Measurements from ENCODE around the gene PARP15.
"Not testable (repeated sequence)": the region's sequence is repeated elsewhere in the genome, so short reads cannot be mapped to it uniquely, and the experiment has no call there.

PARP15 gene

DNA sequence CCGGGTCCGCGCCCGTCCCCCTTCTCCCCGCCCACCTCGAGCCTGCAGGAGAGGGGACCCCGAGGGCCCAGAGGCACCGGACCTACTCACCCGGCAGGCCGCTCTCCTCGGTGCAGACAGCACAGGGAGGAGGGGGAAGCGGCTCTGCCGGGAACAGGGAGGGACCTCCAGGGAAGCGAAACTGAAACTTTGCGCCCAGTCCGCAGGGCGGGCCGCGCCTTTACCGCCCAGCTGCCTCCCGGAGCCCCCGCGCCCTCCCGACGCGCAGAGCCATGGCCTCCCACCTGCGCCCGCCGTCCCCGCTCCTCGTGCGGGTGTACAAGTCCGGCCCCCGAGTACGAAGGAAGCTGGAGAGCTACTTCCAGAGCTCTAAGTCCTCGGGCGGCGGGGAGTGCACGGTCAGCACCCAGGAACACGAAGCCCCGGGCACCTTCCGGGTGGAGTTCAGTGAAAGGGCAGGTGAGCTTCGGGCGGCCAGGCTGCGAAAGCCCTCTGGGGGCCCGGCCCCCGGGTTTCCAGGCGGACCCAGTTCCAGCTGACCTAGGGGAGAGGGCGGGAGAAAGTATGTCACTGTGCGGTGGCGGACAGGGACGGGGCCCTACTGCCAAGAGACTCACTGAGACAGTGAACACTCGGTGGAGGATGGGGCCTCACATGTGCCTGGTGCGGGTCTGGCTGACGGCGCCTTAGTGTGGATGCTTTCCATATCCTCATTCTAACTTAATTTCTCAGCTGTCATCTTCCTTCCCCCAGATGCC, 13.1 kb upstream of the PARP15 start, which contains the start of the genes DTX3L and PARP9:
TSS of gene DTX3L (plus strand) at position 184 of the 758 bp plus-strand sequence. CDS start at position 273, 89 bp downstream.
TSS of gene PARP9 (minus strand) at position 146 of the 758 bp plus-strand sequence. CDS start 4,680 bp downstream, outside the sequence.
- TF ChIP-seq, protein P1, sequence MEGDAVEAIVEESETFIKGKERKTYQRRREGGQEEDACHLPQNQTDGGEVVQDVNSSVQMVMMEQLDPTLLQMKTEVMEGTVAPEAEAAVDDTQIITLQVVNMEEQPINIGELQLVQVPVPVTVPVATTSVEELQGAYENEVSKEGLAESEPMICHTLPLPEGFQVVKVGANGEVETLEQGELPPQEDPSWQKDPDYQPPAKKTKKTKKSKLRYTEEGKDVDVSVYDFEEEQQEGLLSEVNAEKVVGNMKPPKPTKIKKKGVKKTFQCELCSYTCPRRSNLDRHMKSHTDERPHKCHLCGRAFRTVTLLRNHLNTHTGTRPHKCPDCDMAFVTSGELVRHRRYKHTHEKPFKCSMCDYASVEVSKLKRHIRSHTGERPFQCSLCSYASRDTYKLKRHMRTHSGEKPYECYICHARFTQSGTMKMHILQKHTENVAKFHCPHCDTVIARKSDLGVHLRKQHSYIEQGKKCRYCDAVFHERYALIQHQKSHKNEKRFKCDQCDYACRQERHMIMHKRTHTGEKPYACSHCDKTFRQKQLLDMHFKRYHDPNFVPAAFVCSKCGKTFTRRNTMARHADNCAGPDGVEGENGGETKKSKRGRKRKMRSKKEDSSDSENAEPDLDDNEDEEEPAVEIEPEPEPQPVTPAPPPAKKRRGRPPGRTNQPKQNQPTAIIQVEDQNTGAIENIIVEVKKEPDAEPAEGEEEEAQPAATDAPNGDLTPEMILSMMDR (IDR thresholded peaks at IDR 0.05; ENCODE audit: low read depth, low read length): no peak
- peak; percentile 81 for DNase-seq (ENCODE audit: low read depth in 2 of 2)
- H3K4me3 ChIP-seq (replicated peaks in 1 of 2; ENCODE audit: low read depth in 2 of 2, low read length in 2 of 2): peak within 1 kb of the TSS; percentile 69 to 88

DNA sequence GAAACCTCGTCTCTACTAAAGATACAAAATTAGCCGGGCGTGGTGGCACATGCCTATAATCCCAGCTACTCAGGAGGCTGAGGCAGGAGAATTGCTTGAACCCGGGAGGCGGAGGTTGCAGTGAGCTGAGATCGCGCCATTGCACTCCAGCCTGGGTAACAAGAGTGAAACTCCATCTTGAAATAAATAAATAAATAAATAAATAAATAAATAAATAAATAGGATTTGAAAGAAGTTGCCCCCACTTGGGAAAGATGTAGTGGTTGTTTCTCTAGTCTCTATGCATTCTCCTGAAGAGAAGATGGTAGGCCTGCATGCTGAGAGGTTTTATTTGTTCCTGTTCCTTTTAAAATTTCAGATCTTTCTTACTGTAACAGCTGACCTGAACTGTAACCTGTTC, 9.3 kb upstream of the PARP15 start:
- H3K4me3 ChIP-seq (replicated peaks in 1 of 2; ENCODE audit: low read depth in 2 of 2, low read length in 2 of 2); DNase-seq (ENCODE audit: low read depth in 2 of 2): not testable (repeated sequence)

DNA sequence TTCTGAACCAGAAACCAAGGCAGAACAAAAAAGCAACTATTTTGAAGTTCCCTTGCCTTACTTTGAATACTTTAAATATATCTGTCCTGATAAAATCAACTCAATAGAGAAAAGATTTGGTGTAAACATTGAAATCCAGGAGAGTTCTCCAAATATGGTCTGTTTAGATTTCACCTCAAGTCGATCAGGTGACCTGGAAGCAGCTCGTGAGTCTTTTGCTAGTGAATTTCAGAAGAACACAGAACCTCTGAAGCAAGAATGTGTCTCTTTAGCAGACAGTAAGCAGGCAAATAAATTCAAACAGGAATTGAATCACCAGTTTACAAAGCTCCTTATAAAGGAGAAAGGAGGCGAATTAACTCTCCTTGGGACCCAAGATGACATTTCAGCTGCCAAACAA, 8.7 kb upstream of the PARP15 start:
- DNase-seq (ENCODE audit: low read depth in 2 of 2): no peak
- H3K4me3 ChIP-seq (replicated peaks in 1 of 2; ENCODE audit: low read depth in 2 of 2, low read length in 2 of 2): no peak overlapping the region
- TF ChIP-seq, protein P1 (IDR thresholded peaks at IDR 0.05; ENCODE audit: low read depth, low read length): no peak

DNA sequence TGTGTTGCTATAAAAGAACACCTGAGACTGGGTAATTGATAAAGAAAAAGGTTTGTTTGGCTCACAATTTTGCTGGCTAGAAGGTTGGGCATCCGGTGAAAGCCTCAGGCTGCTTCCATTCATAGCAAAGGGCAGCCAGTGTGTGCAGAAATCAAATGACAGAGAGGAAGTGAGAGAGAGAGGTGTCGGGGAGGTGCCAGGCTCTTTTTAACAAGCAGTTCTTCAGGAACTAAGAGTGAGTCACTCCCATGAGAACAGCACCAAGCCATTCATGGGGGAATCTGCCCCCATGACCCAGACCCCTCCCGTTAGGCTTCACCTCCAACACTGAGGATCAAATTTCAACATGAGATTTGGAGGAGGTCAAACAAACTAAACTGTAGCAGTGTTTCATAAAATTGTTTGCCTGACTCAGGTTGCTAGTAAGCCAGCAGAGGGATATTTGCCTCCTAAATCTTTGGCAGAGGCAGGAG, 4.5 kb upstream of the PARP15 start:
- no peak overlapping the region for H3K4me3 ChIP-seq (replicated peaks in 1 of 2; ENCODE audit: low read depth in 2 of 2, low read length in 2 of 2)
- TF ChIP-seq, protein P1 (IDR thresholded peaks at IDR 0.05; ENCODE audit: low read depth, low read length): peak; percentile 2
- peak; percentile 63 to 65 for DNase-seq (ENCODE audit: low read depth in 2 of 2)

DNA sequence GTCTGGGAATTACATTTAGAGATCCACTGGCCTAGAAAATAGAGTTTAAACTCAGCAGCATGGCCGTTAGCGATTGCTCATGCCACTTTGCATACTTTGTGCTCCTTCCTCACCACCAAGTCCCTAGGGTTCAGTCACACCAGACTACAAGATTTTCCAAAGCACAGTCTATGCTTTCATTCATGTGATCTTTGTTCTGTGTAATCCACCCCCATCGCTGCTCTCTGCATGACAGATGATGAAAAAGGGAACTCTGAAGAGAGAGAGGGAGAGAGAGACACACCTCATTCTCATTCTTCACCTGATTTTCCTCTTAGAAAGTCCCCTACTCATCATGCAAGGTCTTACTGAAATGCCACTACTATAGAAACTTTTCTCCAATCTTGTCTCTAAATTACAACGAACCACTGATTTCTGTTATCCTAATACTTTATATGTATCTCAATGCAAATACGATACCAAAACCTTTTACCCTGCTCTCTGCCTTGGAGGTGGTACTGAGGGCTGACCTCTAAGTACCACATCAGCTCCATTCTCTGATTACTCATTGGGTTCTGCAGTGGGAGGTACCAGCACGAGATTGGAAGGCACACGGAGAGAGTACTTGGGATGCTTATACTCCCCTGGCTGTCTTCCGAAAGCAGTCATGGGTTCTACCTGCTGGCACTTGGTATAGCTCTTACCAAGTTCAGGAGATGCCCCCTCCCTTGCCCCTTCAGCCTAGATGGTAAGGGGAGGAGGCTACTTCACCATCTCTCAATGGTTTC, 1.1 kb upstream of the PARP15 start:
- H3K4me3 ChIP-seq (replicated peaks in 1 of 2; ENCODE audit: low read depth in 2 of 2, low read length in 2 of 2): no peak overlapping the region
- DNase-seq (ENCODE audit: low read depth in 2 of 2): peak in 1 of 2 donors; percentile 12
- TF ChIP-seq, protein P1 (IDR thresholded peaks at IDR 0.05; ENCODE audit: low read depth, low read length): no peak

DNA sequence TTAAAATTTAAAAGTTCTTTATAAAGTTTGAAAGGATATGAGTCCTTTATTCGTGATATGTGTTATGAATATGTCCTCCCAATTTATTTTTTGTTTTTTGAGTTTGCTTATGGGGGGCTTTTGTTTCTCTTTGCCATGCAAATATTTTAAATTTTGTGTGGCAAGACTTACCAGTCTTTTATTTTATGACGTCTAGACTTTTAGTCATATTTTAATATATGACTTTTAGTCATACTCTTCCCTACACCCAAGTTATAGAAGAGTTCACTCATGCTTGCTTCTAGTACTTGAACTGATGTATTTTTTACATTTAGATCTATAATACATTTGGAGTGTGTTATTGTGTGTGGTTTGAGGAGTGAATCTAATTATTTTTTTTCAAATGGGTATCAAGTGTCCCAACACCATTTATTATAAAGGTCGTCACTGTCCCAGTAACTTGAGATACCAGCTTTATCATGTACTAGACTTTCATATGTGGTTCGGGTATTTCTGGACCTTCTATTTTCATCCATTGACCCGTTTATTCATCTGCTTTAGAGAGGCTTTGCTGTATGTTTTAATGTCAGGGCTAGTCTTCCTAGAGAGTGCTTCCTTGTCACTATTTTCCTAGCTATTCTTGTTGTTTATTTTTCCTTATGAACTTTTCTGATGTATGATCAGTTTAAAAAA, 755 bp downstream of the PARP15 start:
- no peak overlapping the region for H3K4me3 ChIP-seq (replicated peaks in 1 of 2; ENCODE audit: low read depth in 2 of 2, low read length in 2 of 2)
- TF ChIP-seq, protein P1 (IDR thresholded peaks at IDR 0.05; ENCODE audit: low read depth, low read length): no peak

More for the DNA sequence above, 755 bp downstream of the PARP15 start:
- no peak for DNase-seq (ENCODE audit: low read depth in 2 of 2)
